ENCODE results near the gene FYCO1.

GRCh38 chr3:46006238-46007032, 10.8 kb upstream of the FYCO1 start:
- no peak for TF ChIP-seq ELF4 (CRISPR knock-in tag; IDR thresholded peaks at IDR 0.05)
- TF ChIP-seq ZBTB12 (CRISPR knock-in tag; IDR thresholded peaks at IDR 0.05) = no peak
- no peak for TF ChIP-seq CTCF (IDR thresholded peaks at IDR 0.05 in 2 of 3, conservative IDR thresholded peaks at IDR 0.05 in 1 of 3; ENCODE audit: insufficient read depth in 2 of 3, low read depth in 1 of 3, low read length in 3 of 3)
- TF ChIP-seq BDP1 (IDR thresholded peaks at IDR 0.05; ENCODE audit: insufficient read depth, insufficient read length) = no peak
- no peak for TF ChIP-seq SRSF1 (IDR thresholded peaks at IDR 0.05; ENCODE audit: low read depth, low read length)
- no peak for TF ChIP-seq POLR2AphosphoS2 (IDR thresholded peaks at IDR 0.05; ENCODE audit: low read length)
- no peak for TF ChIP-seq TSHZ1 (CRISPR knock-in tag; IDR thresholded peaks at IDR 0.05)
- no peak for TF ChIP-seq SMC3 (conservative IDR thresholded peaks at IDR 0.05; ENCODE audit: insufficient read depth, low read depth, low read length)
- TF ChIP-seq MXI1 (IDR thresholded peaks at IDR 0.05; ENCODE audit: low read depth, low read length) = no peak
- no peak for TF ChIP-seq E2F4 (CRISPR knock-in tag; IDR thresholded peaks at IDR 0.05; ENCODE audit: low read depth)
- no peak for TF ChIP-seq STAT5B (CRISPR knock-in tag; IDR thresholded peaks at IDR 0.05)
- TF ChIP-seq ZFP36 (IDR thresholded peaks at IDR 0.05; ENCODE audit: low read depth, low read length, partially characterized antibody) = no peak
- no peak for TF ChIP-seq MTA3 (IDR thresholded peaks at IDR 0.05; ENCODE audit: borderline replicate concordance)
- no peak for TF ChIP-seq ZHX1 (conservative IDR thresholded peaks at IDR 0.05; ENCODE audit: low read length)

Measured in K562 (cell line).